HG03521 (cell line): ENCODE results near the gene RAPGEF2.
"Not testable (repeated sequence)": the region's sequence is repeated elsewhere in the genome, so short reads cannot be mapped to it uniquely, and the experiment has no call there.

ENCODE experiments used
- ATAC-seq: cut with Tn5 transposase; IDR thresholded peaks from one replicate; pipeline ENCODE4 v1.9.1; 2021; ENCODE audit warnings: mild to moderate bottlenecking, moderate library complexity; ENCODE audit not compliant: unreplicated experiment

Gene RAPGEF2

GRCh38 chr4:159102622-159103383, at the start of gene RAPGEF2:
RAPGEF2 (plus strand) TSS chr4:159103079; CDS start chr4:159104163, 1,084 bp downstream.
- ATAC-seq: peak; percentile 77

GRCh38 chr4:159055833-159056232, 47.0 kb upstream of the RAPGEF2 start:
- ATAC-seq: no peak

GRCh38 chr4:159060161-159060560, 42.7 kb upstream of the RAPGEF2 start:
- no peak for ATAC-seq

GRCh38 chr4:159062381-159062780, 40.5 kb upstream of the RAPGEF2 start:
- no peak for ATAC-seq

GRCh38 chr4:159065513-159066240, 37.2 kb upstream of the RAPGEF2 start:
- no peak for ATAC-seq

- not testable (repeated sequence) for ATAC-seq
Measured at GRCh38 chr4:159068139-159068538, 34.7 kb upstream of the RAPGEF2 start.

- no peak for ATAC-seq
Measured at GRCh38 chr4:159069922-159070321, 33.0 kb upstream of the RAPGEF2 start.

- ATAC-seq: no peak
Measured at GRCh38 chr4:159070742-159071141, 32.1 kb upstream of the RAPGEF2 start.

- ATAC-seq: no peak
Measured at GRCh38 chr4:159071178-159071968, 31.5 kb upstream of the RAPGEF2 start.

GRCh38 chr4:159071969-159072765, 30.7 kb upstream of the RAPGEF2 start:
- ATAC-seq: no peak

GRCh38 chr4:159075531-159075932, 27.3 kb upstream of the RAPGEF2 start:
- ATAC-seq: no peak

- not testable (repeated sequence) for ATAC-seq
Measured at GRCh38 chr4:159077018-159077417, 25.9 kb upstream of the RAPGEF2 start.

GRCh38 chr4:159077702-159078495, 25.0 kb upstream of the RAPGEF2 start:
- peak; percentile 93 for ATAC-seq

GRCh38 chr4:159079074-159079473, 23.8 kb upstream of the RAPGEF2 start:
- ATAC-seq: no peak

GRCh38 chr4:159086606-159087005, 16.3 kb upstream of the RAPGEF2 start:
- no peak for ATAC-seq

- ATAC-seq: no peak
Measured at GRCh38 chr4:159090255-159090654, 12.6 kb upstream of the RAPGEF2 start.

GRCh38 chr4:159094156-159094555, 8.7 kb upstream of the RAPGEF2 start:
- not testable (repeated sequence) for ATAC-seq

GRCh38 chr4:159096434-159096833, 6.4 kb upstream of the RAPGEF2 start:
- ATAC-seq: no peak

- no peak for ATAC-seq
Measured at GRCh38 chr4:159097144-159097543, 5.7 kb upstream of the RAPGEF2 start.

GRCh38 chr4:159097785-159098184, 5.1 kb upstream of the RAPGEF2 start:
- ATAC-seq: no peak
